ENCODE data around the gene CFH. TPM values are rescaled to one million over a fixed set of nuclear protein-coding genes. Genes with fewer than 3 reads are reported as not detected.
A peak's percentile ranks its signal among the peaks of the same experiment; 100 is the strongest.

Gene CFH
- total RNA-seq, 3 donors from 2014 or later (not counting 1 experiment from before 2014, with no cell fraction given) = 0.88 to 2.8 (median 2.7) TPM

- no peaks in the 10 kb centered on the region for H3K27me3 Mint-ChIP-seq (ENCODE audit: low read depth in 2 of 2)
- H3K36me3 ChIP-seq (ENCODE audit: control insufficient read depth, insufficient read depth, low read length) = no peaks in the 10 kb centered on the region
- WGBS (ENCODE audit: insufficient coverage) = 97% methylated on average over 11 of the region's 12 CpGs
- H3K4me3 Mint-ChIP-seq = no peak overlapping the region
- H3K9me3 Mint-ChIP-seq = no peaks in the 10 kb centered on the region
- DNase-seq = no peak
- no peak for ATAC-seq
- no peak overlapping the region for H3K27ac Mint-ChIP-seq
- intact Hi-C loops (cut with micrococcal nuclease) = no loop called here
- H3K4me1 Mint-ChIP-seq = peaks cover 13 to 14% of the 10 kb centered on the region in 2 donors
- H3K27ac ChIP-seq (ENCODE audit: low read length) = no peak overlapping the region
- no peaks in the 10 kb centered on the region for H3K36me3 Mint-ChIP-seq
- no peaks in the 10 kb centered on the region for H3K9me3 ChIP-seq (ENCODE audit: control insufficient read depth, insufficient read depth, low read length)
- no peak overlapping the region for H3K4me3 ChIP-seq (ENCODE audit: low read length)
- H3K27me3 ChIP-seq (ENCODE audit: control insufficient read depth, insufficient read depth, low read length) = no peaks in the 10 kb centered on the region
- TF ChIP-seq CTCF (IDR thresholded peaks at IDR 0.05) = no peak
- H3K4me1 ChIP-seq (ENCODE audit: control insufficient read depth, insufficient read depth, low read length) = no peaks in the 10 kb centered on the region
These were observed 1.4 kb upstream of the CFH start for GRCh38 chr1:196650403-196650802.

DNA sequence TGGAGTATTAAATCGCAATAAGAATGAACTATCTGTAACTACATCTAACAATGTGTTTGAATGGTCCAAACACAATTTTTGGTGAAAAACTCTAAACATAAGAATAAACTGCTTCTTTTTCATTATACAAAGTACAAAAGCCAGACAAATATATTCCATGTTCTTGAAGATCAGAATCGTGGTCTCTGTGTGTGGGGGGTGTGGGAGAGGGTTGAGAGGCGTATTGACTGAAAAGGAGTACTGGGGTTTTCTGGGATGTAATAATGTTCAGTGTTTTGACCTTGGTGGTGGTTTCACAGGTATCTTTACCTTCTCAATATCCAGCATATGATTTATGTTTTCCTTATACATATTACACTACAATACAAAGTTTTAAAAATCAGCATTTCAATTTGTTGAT is 764 bp upstream of the CFH start:
- Mint-ChIP-seq H3K9me3 (no peaks in the 10 kb centered on the region), H3K27ac (no peak overlapping the region), H3K36me3 (no peaks in the 10 kb centered on the region), H3K27me3 (ENCODE audit: low read depth in 2 of 2) (no peaks in the 10 kb centered on the region), H3K4me1 (peaks cover 13 to 14% of the 10 kb centered on the region in 2 donors), H3K4me3 (peak overlapping the region; percentile 21)
- intact Hi-C loops (cut with micrococcal nuclease) = no loop called here
- TF ChIP-seq CTCF (IDR thresholded peaks at IDR 0.05) = no peak
- H3K36me3 ChIP-seq (ENCODE audit: control insufficient read depth, insufficient read depth, low read length) = no peaks in the 10 kb centered on the region
- ATAC-seq (no peak), DNase-seq (no peak)
- H3K4me3 ChIP-seq (ENCODE audit: low read length) = no peak overlapping the region
- H3K27ac ChIP-seq (ENCODE audit: low read length) = no peak overlapping the region
- no peaks in the 10 kb centered on the region for H3K27me3 ChIP-seq (ENCODE audit: control insufficient read depth, insufficient read depth, low read length)
- H3K4me1 ChIP-seq (ENCODE audit: control insufficient read depth, insufficient read depth, low read length) = no peaks in the 10 kb centered on the region
- 57% methylated on average over 2 of the region's 3 CpGs for WGBS (ENCODE audit: insufficient coverage)
- H3K9me3 ChIP-seq (ENCODE audit: control insufficient read depth, insufficient read depth, low read length) = no peaks in the 10 kb centered on the region

GRCh38 chr1:196654271-196654670 is 2.4 kb downstream of the CFH start:
- DNase-seq (no peak), ATAC-seq (no peak)
- Histone ChIP-seq H3K4me1 (ENCODE audit: control insufficient read depth, insufficient read depth, low read length) (no peaks in the 10 kb centered on the region), H3K27me3 (ENCODE audit: control insufficient read depth, insufficient read depth, low read length) (no peaks in the 10 kb centered on the region), H3K27ac (ENCODE audit: low read length) (no peak overlapping the region), H3K36me3 (ENCODE audit: control insufficient read depth, insufficient read depth, low read length) (no peaks in the 10 kb centered on the region), H3K4me3 (ENCODE audit: low read length) (no peak overlapping the region), H3K9me3 (ENCODE audit: control insufficient read depth, insufficient read depth, low read length) (no peaks in the 10 kb centered on the region)
- Mint-ChIP-seq H3K27me3 (ENCODE audit: low read depth in 2 of 2) (no peaks in the 10 kb centered on the region), H3K4me3 (no peak overlapping the region), H3K4me1 (peaks cover 13 to 14% of the 10 kb centered on the region in 2 donors), H3K27ac (no peak overlapping the region), H3K36me3 (no peaks in the 10 kb centered on the region), H3K9me3 (no peaks in the 10 kb centered on the region)
- intact Hi-C loops (cut with micrococcal nuclease) = no loop called here
- no peak for TF ChIP-seq CTCF (IDR thresholded peaks at IDR 0.05)
- 83% methylated on average over 1 of the region's 2 CpGs for WGBS (ENCODE audit: insufficient coverage)

- intact Hi-C loops (cut with micrococcal nuclease) = no loop called here
- no peak for TF ChIP-seq CTCF (IDR thresholded peaks at IDR 0.05)
- Mint-ChIP-seq H3K9me3 (no peaks in the 10 kb centered on the region), H3K27me3 (ENCODE audit: low read depth in 2 of 2) (no peaks in the 10 kb centered on the region), H3K27ac (peak overlapping the region in 1 of 2 donors; percentile 4), H3K4me1 (peaks cover 14 to 15% of the 10 kb centered on the region in 2 donors), H3K4me3 (no peak overlapping the region), H3K36me3 (no peaks in the 10 kb centered on the region)
- 80% methylated on average over 2 of the region's 3 CpGs for WGBS (ENCODE audit: insufficient coverage)
- Histone ChIP-seq H3K4me1 (ENCODE audit: control insufficient read depth, insufficient read depth, low read length) (no peaks in the 10 kb centered on the region), H3K27me3 (ENCODE audit: control insufficient read depth, insufficient read depth, low read length) (no peaks in the 10 kb centered on the region), H3K27ac (ENCODE audit: low read length) (no peak overlapping the region), H3K4me3 (ENCODE audit: low read length) (no peak overlapping the region), H3K36me3 (ENCODE audit: control insufficient read depth, insufficient read depth, low read length) (no peaks in the 10 kb centered on the region), H3K9me3 (ENCODE audit: control insufficient read depth, insufficient read depth, low read length) (no peaks in the 10 kb centered on the region)
- no peak for DNase-seq
- ATAC-seq = no peak
These were observed 3.2 kb downstream of the CFH start for GRCh38 chr1:196655071-196655470.
